A549 (cell line): ENCODE results near the gene USP25. TPM values are rescaled to one million over a fixed set of nuclear protein-coding genes. Genes with fewer than 3 reads are reported as not detected.

Source experiments
- ATAC-seq, 2 experiments: fragments of 200-7000 bp in 1 of 2; fragments of >200 bp in 1 of 2; cut with Nextera tagmentation in 1 of 2; cut with Tn5 transposase in 1 of 2; 3 replicates each; pipeline versions ENCODE4 v1.8.0 to v1.9.1; 2018 to 2020; ENCODE audit warnings: mild to moderate bottlenecking in 1 of 2, moderate library complexity in 1 of 2
- CTCF ChIA-PET: fragments of 300-600 bp; sonication (Branson Sonifier 250); formaldehyde crosslinking; extraction: SDS; loops from one replicate; lab custom pipeline; 2021; ENCODE audit warnings: antibody characterized with exemption, inconsistent platforms; lab: Yijun Ruan, JAX
- POLR2A ChIA-PET: fragments of 350-600 bp; formaldehyde crosslinking; extraction: SDS; loops from one replicate; lab custom pipeline; 2021; ENCODE audit warnings: antibody characterized with exemption, inconsistent platforms; lab: Yijun Ruan, JAX
- DNase-seq, 2 experiments: peaks; one replicate each; pipeline versions ENCODE4 v3.0.0 to v3.0.0-alpha.2; 2011 to 2016; ENCODE audit warnings: low read depth in 1 of 2, low spot score in 1 of 2
- FAIRE-seq: peaks from 2 replicates; lab custom pipeline; 2011; peaks lifted over from hg19 to GRCh38; lab: Jason Lieb, UNC
- H3K27ac ChIP-seq, 2 experiments: fragments of >200 bp; sonication (Bioruptor Twin); formaldehyde crosslinking; 3 replicates each; pipeline ENCODE4 v1.5.1; 2016 to 2017
- H3K4me1 ChIP-seq: fragments of >200 bp; sonication (Bioruptor Twin); formaldehyde crosslinking; 3 replicates; pipeline ENCODE4 v1.6.1; 2016
- H3K4me2 ChIP-seq: fragments of >200 bp; sonication (Bioruptor Twin); formaldehyde crosslinking; 3 replicates; pipeline ENCODE4 v1.6.1; 2016
- H3K4me3 ChIP-seq: fragments of >200 bp; sonication (Bioruptor Twin); formaldehyde crosslinking; 3 replicates; pipeline ENCODE4 v1.5.1; 2016
- H3K9me3 ChIP-seq: fragments of >200 bp; sonication (Bioruptor Twin); formaldehyde crosslinking; 3 replicates; pipeline ENCODE4 v1.6.1; 2016
- CBX2 ChIP-seq: fragments of 200-600 bp; sonication (generic); IDR thresholded peaks from 2 replicates; pipeline ENCODE4 v1.6.1; 2016; ENCODE audit warnings: low read depth, mild to moderate bottlenecking, borderline replicate concordance
- CEBPB ChIP-seq, 2 experiments: fragments of >200 bp in 1 of 2; sonication (Bioruptor Twin) in 1 of 2; formaldehyde crosslinking in 1 of 2; IDR thresholded peaks; 2 replicates each; pipeline ENCODE4 v1.6.1; 2012 to 2016
- EHF ChIP-seq: fragments of 250-450 bp; sonication (Bioruptor Pico); IDR thresholded peaks from 2 replicates; pipeline ENCODE4 v1.5.0; 2020; ENCODE audit warnings: mild to moderate bottlenecking
- EHMT2 ChIP-seq: fragments of 200-600 bp; sonication (generic); IDR thresholded peaks from 2 replicates; pipeline ENCODE4 v1.6.1; 2016; ENCODE audit warnings: antibody characterized with exemption, low read depth, mild to moderate bottlenecking, moderate library complexity
- EP300 ChIP-seq, 2 experiments: fragments of >200 bp; sonication (Bioruptor Twin); formaldehyde crosslinking; IDR thresholded peaks; 2 replicates in 1 of 2; 3 replicates in 1 of 2; pipeline ENCODE4 v1.6.1; 2016 to 2017
- FOSB ChIP-seq: fragments of 250-450 bp; sonication (Bioruptor Pico); IDR thresholded peaks from 2 replicates; pipeline ENCODE4 v1.5.0; 2020; ENCODE audit warnings: mild to moderate bottlenecking, moderate library complexity
- FOXS1 ChIP-seq: fragments of 250-450 bp; sonication (Bioruptor Pico); IDR thresholded peaks from 2 replicates; pipeline ENCODE4 v1.5.0; 2020; ENCODE audit warnings: mild to moderate bottlenecking, moderate library complexity
- HEYL ChIP-seq: fragments of 250-450 bp; sonication (Bioruptor Pico); IDR thresholded peaks from 2 replicates; pipeline ENCODE4 v1.8.0; 2021; ENCODE audit warnings: mild to moderate bottlenecking, moderate library complexity
- HOXA7 ChIP-seq: fragments of 250-450 bp; sonication (Bioruptor Pico); IDR thresholded peaks from 2 replicates; pipeline ENCODE4 v1.5.0; 2020; ENCODE audit warnings: mild to moderate bottlenecking, moderate library complexity
- JUN ChIP-seq, 2 experiments: fragments of >200 bp; sonication (Bioruptor Twin); formaldehyde crosslinking; IDR thresholded peaks; 2 replicates in 1 of 2; 3 replicates in 1 of 2; pipeline ENCODE4 v1.6.1; 2016 to 2017
- NR3C1 ChIP-seq: fragments of >200 bp; sonication (Bioruptor Twin); formaldehyde crosslinking; IDR thresholded peaks from 3 replicates; pipeline ENCODE4 v1.6.1; 2017
- PHF8 ChIP-seq: fragments of 200-600 bp; sonication (generic); IDR thresholded peaks from 2 replicates; pipeline ENCODE4 v1.6.1; 2016; ENCODE audit warnings: low read depth, mild to moderate bottlenecking, antibody characterized with exemption, moderate library complexity, borderline replicate concordance
- RAD21 ChIP-seq, 2 experiments: fragments of >200 bp in 1 of 2; sonication (Bioruptor Twin) in 1 of 2; formaldehyde crosslinking in 1 of 2; IDR thresholded peaks in 1 of 2; conservative IDR thresholded peaks in 1 of 2; 2 replicates in 1 of 2; 3 replicates in 1 of 2; pipeline ENCODE4 v1.6.1; 2012 to 2018; ENCODE audit warnings: inconsistent platforms in 1 of 2
- RCOR1 ChIP-seq: fragments of 150-350 bp; IDR thresholded peaks from 2 replicates; pipeline ENCODE4 v1.6.1; 2014; ENCODE audit warnings: antibody characterized with exemption, low read length, low read depth
- RFX5 ChIP-seq: fragments of 450-650 bp; IDR thresholded peaks from 2 replicates; pipeline ENCODE4 v1.7.1; 2014; ENCODE audit warnings: antibody characterized with exemption, mild to moderate bottlenecking, moderate library complexity
- SREBF2 ChIP-seq: fragments of 450-650 bp; IDR thresholded peaks from 2 replicates; pipeline ENCODE4 v1.6.1; 2014; ENCODE audit warnings: mild to moderate bottlenecking, moderate library complexity
- ZC3H11A ChIP-seq: fragments of 450-650 bp; IDR thresholded peaks from 2 replicates; pipeline ENCODE4 v1.6.1; 2014; ENCODE audit warnings: antibody characterized with exemption, mild to moderate bottlenecking
- ZFP36 ChIP-seq: fragments of 450-650 bp; IDR thresholded peaks from 2 replicates; pipeline ENCODE4 v1.6.1; 2014; ENCODE audit warnings: borderline replicate concordance; ENCODE audit not compliant: partially characterized antibody
- ZNF302 ChIP-seq: fragments of 250-450 bp; sonication (Bioruptor Pico); IDR thresholded peaks from 2 replicates; pipeline ENCODE4 v1.9.0; 2021; ENCODE audit warnings: inconsistent platforms, mild to moderate bottlenecking, moderate library complexity
- WGBS: methylation state at CpG from one replicate; pipeline ENCODE4 v1.1.6; 2017; ENCODE audit errors: missing lambda C conversion rate; 5-methylcytosine and 5-hydroxymethylcytosine counted together
- polyA plus RNA-seq, 4 experiments: library from polyadenylated mRNA; depleted of rRNA in 3 of 4; stranded (reverse); fragments of >200 nt; fragmentation: RNase III in 1 of 4; extraction: RNeasy Plus Mini Kit Qiagen cat#74134 plus additional on column Dnase treatment in 1 of 4; gene quantifications; 2 replicates in 3 of 4; 3 replicates in 1 of 4; pipeline ENCODE4 v1.2.3, GENCODE V29; 2011 to 2017
- TF ChIP-seq, protein P1 (sequence below): IDR thresholded peaks from 2 replicates; pipeline ENCODE4 v1.6.1; 2012
- TF ChIP-seq, protein P2 (sequence below): fragments of 150-350 bp; IDR thresholded peaks from 2 replicates; pipeline ENCODE4 v1.6.1; 2014; ENCODE audit warnings: low read depth, mild to moderate bottlenecking, low read length
- TF ChIP-seq, protein P3 (sequence below): fragments of 250-450 bp; sonication (Bioruptor Pico); IDR thresholded peaks from 2 replicates; pipeline ENCODE4 v1.5.0; 2021; ENCODE audit warnings: mild to moderate bottlenecking, moderate library complexity, borderline replicate concordance
- TF ChIP-seq, protein P4 (sequence below): fragments of >200 bp; sonication (Bioruptor Twin); formaldehyde crosslinking; IDR thresholded peaks from 3 replicates; pipeline ENCODE4 v1.6.1; 2016

The USP25 gene
- polyA plus RNA-seq, 2 of the 4 experiments (the other 2 are of a cell fraction): 15.3 to 33.5 TPM

DNA sequence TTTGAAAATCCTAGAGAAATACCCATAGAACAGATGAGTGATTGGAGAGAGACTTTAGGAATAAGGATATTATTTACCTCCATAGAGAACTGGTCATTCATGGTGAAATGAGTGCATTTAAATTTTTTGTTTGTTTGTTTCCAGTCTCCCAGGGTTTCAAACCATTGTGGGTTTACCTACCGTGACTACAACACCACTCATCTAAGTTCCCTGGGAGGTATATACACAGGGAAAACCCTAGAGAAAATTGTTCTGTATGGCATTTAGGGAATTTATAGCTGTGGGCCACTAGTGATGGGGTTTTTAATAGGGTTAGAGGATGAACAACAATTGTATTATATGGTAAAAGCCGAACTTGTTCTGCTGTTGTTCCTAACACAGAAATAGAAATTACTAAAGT lies 109.2 kb downstream of the USP25 start:
- 90% methylated on average over 2 of the region's 2 CpGs for WGBS
- H3K4me1 ChIP-seq: peaks cover 10% of the 10 kb centered on the region; the same call in 1 of the 3 replicates
- no peaks in the 10 kb centered on the region for H3K9me3 ChIP-seq
- POLR2A ChIA-PET: no interaction called here
- no peak overlapping the region for H3K27ac ChIP-seq
- no peak for ATAC-seq
- FAIRE-seq: no peak
- DNase-seq: no peak
- H3K4me3 ChIP-seq: no peak overlapping the region
- TF ChIP-seq ZFP36: no peak
- no peak for TF ChIP-seq CBX2
- TF ChIP-seq, protein P1, sequence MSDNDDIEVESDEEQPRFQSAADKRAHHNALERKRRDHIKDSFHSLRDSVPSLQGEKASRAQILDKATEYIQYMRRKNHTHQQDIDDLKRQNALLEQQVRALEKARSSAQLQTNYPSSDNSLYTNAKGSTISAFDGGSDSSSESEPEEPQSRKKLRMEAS: no peak
- TF ChIP-seq JUN (IDR thresholded peaks at IDR 0.05): no peak
- TF ChIP-seq, protein P2, sequence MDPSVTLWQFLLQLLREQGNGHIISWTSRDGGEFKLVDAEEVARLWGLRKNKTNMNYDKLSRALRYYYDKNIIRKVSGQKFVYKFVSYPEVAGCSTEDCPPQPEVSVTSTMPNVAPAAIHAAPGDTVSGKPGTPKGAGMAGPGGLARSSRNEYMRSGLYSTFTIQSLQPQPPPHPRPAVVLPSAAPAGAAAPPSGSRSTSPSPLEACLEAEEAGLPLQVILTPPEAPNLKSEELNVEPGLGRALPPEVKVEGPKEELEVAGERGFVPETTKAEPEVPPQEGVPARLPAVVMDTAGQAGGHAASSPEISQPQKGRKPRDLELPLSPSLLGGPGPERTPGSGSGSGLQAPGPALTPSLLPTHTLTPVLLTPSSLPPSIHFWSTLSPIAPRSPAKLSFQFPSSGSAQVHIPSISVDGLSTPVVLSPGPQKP: no peak
- TF ChIP-seq, protein P3, sequence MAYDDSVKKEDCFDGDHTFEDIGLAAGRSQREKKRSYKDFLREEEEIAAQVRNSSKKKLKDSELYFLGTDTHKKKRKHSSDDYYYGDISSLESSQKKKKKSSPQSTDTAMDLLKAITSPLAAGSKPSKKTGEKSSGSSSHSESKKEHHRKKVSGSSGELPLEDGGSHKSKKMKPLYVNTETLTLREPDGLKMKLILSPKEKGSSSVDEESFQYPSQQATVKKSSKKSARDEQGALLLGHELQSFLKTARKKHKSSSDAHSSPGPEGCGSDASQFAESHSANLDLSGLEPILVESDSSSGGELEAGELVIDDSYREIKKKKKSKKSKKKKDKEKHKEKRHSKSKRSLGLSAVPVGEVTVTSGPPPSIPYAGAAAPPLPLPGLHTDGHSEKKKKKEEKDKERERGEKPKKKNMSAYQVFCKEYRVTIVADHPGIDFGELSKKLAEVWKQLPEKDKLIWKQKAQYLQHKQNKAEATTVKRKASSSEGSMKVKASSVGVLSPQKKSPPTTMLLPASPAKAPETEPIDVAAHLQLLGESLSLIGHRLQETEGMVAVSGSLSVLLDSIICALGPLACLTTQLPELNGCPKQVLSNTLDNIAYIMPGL: no peak
- TF ChIP-seq ZC3H11A: no peak
- TF ChIP-seq RCOR1: no peak
- no peak for TF ChIP-seq HOXA7 (CRISPR knock-in tag)
- H3K4me2 ChIP-seq: no peak overlapping the region
- CTCF ChIA-PET: no interaction called here

DNA sequence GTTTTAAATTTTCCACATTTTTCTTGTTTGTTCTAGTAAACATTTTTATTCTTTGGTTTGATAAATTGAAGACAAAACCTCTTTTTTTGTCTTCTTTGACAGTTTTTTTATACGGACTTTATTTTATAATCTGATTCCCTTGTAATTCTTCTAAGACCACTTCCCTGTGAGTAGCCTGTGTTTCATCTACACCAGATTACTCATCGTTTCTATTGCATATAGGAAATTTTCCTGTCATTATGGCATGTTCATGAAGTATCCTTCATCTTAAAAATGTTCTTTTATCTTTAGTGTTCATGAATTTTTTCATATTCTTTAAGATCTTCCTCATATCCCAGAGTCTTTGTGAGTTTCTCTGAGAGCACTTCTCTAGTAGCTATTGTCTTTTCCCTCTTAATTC lies 109.8 kb downstream of the USP25 start:
- ChIA-PET POLR2A (no interaction called here), CTCF (no interaction called here)
- Histone ChIP-seq H3K4me3 (no peak overlapping the region), H3K9me3 (no peaks in the 10 kb centered on the region), H3K4me1 (peaks cover 13% of the 10 kb centered on the region; the same call in 2 of the 3 replicates), H3K27ac (no peak overlapping the region), H3K4me2 (no peak overlapping the region)
- DNase-seq (no peak), FAIRE-seq (no peak), ATAC-seq (no peak)
- 85% methylated on average over 2 of the region's 2 CpGs for WGBS
- no peak for TF ChIP-seq ZFP36
- TF ChIP-seq RFX5: no peak
- TF ChIP-seq SREBF2: no peak
- TF ChIP-seq JUN (IDR thresholded peaks at IDR 0.05): no peak
- TF ChIP-seq EHMT2: no peak
- TF ChIP-seq, protein P2: no peak
- TF ChIP-seq FOXS1: no peak
- TF ChIP-seq PHF8: no peak

DNA sequence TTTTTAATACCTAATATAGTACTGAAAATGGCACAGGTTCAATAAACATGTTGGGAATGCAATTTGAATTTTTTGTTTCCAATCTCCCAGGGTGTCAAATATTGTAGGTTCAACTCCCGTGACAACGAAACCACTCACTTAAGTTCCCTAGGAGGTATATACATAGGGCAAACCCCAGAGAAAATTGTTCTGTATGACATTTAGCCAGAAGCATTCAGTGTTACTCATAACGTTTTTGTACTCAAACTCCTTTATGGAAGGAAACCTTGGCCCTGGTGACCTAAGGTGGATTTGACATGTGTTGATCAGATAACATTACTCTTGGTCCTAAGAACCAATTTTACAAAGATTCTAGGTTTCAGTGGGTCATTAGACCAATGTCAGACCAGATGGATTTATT lies 110.6 kb downstream of the USP25 start:
- WGBS: 81% methylated on average over 3 of the region's 3 CpGs
- CTCF ChIA-PET: no interaction called here
- TF ChIP-seq CBX2 (no peak), ZNF302 (CRISPR knock-in tag) (no peak), NR3C1 (no peak), CEBPB (IDR thresholded peaks at IDR 0.05) (no peak), HEYL (CRISPR knock-in tag) (no peak), FOSB (no peak), EHF (CRISPR knock-in tag) (no peak), EP300 (IDR thresholded peaks at IDR 0.05) (no peak), RAD21 (conservative IDR thresholded peaks at IDR 0.05 in 1 of 2, IDR thresholded peaks at IDR 0.05 in 1 of 2) (no peak)
- TF ChIP-seq, protein P4, sequence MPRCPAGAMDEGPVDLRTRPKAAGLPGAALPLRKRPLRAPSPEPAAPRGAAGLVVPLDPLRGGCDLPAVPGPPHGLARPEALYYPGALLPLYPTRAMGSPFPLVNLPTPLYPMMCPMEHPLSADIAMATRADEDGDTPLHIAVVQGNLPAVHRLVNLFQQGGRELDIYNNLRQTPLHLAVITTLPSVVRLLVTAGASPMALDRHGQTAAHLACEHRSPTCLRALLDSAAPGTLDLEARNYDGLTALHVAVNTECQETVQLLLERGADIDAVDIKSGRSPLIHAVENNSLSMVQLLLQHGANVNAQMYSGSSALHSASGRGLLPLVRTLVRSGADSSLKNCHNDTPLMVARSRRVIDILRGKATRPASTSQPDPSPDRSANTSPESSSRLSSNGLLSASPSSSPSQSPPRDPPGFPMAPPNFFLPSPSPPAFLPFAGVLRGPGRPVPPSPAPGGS: no peak
- Histone ChIP-seq H3K27ac (no peak overlapping the region), H3K4me2 (no peak overlapping the region), H3K9me3 (no peaks in the 10 kb centered on the region), H3K4me1 (peaks cover 16% of the 10 kb centered on the region; the same call in 2 of the 3 replicates), H3K4me3 (no peak overlapping the region)
- no peak for FAIRE-seq
- POLR2A ChIA-PET: no interaction called here
- DNase-seq: no peak
- ATAC-seq: no peak
